Measurements from ENCODE around the gene MEF2C. TPM values are rescaled to one million over a fixed set of nuclear protein-coding genes. Genes with fewer than 3 reads are reported as not detected.
A peak's percentile ranks its signal among the peaks of the same experiment; 100 is the strongest.
"Not testable (repeated sequence)": the region's sequence is repeated elsewhere in the genome, so short reads cannot be mapped to it uniquely, and the experiment has no call there.

MEF2C gene
- total RNA-seq, 1 donor from 2014 or later, result 42.0 TPM

DNA sequence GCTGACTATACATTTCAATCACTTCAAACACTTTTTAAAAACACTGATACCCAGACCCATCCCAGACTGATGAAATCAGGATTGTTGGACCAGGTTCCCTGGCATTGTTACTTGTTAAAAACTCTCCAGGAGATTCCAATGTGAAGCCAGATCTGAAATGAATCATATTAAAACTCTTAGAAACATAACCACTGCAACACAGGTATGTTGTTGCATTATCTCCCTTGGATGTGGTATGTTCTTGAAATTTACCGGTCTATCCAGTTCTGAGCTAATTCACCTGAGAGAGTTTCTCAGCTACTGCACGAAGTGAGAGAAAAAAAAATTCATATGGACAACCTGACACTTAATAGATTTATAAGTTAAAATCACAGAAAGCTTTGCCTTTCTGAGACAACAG lies 21.8 kb downstream of the MEF2C start:
- no peaks in the 10 kb centered on the region for H3K27me3 ChIP-seq (ENCODE audit: low read depth)
- peak; percentile 72 to 77 for ATAC-seq

DNA sequence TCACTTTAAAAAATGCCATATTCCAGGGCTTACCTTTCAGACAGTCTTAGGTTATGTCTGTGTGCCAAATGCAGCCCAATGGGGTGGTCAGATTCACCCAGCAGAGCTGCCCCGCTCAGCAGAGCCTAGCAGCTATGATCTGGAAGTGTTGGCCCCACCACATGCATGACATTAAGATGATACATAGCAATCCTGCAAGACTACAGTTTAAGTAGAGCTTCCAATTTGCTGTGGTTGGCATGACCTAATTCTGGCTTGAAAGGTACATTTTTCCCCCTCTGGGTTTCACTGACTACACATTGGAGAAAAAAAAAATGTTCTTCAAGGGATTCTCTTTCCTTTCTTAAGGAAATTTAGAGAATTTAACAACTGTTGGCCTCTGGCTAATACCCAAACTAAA lies 22.5 kb downstream of the MEF2C start:
- H3K27me3 ChIP-seq (ENCODE audit: low read depth), result no peaks in the 10 kb centered on the region
- H3K9me3 ChIP-seq, result peaks cover 5% of the 10 kb centered on the region
- H3K4me3 ChIP-seq, result no peak overlapping the region
- intact Hi-C loops (cut with DNase I), result no loop called here
- no peaks in the 10 kb centered on the region for H3K36me3 ChIP-seq
- H3K4me1 ChIP-seq, result peaks cover 16% of the 10 kb centered on the region
- no peak overlapping the region for H3K27ac ChIP-seq
- ATAC-seq (no peak), DNase-seq (no peak)
- no peak for TF ChIP-seq CTCF (IDR thresholded peaks at IDR 0.05)

More for the DNA sequence above, 21.8 kb downstream of the MEF2C start:
- no peak overlapping the region for H3K27ac ChIP-seq
- TF ChIP-seq CTCF (IDR thresholded peaks at IDR 0.05), result no peak
- H3K9me3 ChIP-seq, result peaks cover 4% of the 10 kb centered on the region
- H3K4me3 ChIP-seq, result no peak overlapping the region
- intact Hi-C loops (cut with DNase I), result no loop called here
- no peak for DNase-seq
- H3K36me3 ChIP-seq, result no peaks in the 10 kb centered on the region
- peaks cover 16% of the 10 kb centered on the region for H3K4me1 ChIP-seq

- intact Hi-C loops (cut with DNase I), result no loop called here
- H3K27me3 ChIP-seq (ENCODE audit: low read depth), result no peaks in the 10 kb centered on the region
- no peaks in the 10 kb centered on the region for H3K36me3 ChIP-seq
- DNase-seq, result no peak
- peaks cover 16% of the 10 kb centered on the region for H3K4me1 ChIP-seq
- no peak for TF ChIP-seq CTCF (IDR thresholded peaks at IDR 0.05)
- peaks cover 5% of the 10 kb centered on the region for H3K9me3 ChIP-seq
- no peak overlapping the region for H3K27ac ChIP-seq
- no peak overlapping the region for H3K4me3 ChIP-seq
- ATAC-seq, result no peak
Observed at GRCh38 chr5:88858392-88858791, 24.6 kb downstream of the MEF2C start.

- H3K27me3 ChIP-seq (ENCODE audit: low read depth); H3K27ac ChIP-seq; ATAC-seq; H3K4me3 ChIP-seq; intact Hi-C loops (cut with DNase I); H3K36me3 ChIP-seq; DNase-seq; H3K9me3 ChIP-seq: not testable (repeated sequence)
- H3K4me1 ChIP-seq, result peaks cover 11% of the 10 kb centered on the region
Observed at GRCh38 chr5:88856381-88856780, 26.6 kb downstream of the MEF2C start.

DNA sequence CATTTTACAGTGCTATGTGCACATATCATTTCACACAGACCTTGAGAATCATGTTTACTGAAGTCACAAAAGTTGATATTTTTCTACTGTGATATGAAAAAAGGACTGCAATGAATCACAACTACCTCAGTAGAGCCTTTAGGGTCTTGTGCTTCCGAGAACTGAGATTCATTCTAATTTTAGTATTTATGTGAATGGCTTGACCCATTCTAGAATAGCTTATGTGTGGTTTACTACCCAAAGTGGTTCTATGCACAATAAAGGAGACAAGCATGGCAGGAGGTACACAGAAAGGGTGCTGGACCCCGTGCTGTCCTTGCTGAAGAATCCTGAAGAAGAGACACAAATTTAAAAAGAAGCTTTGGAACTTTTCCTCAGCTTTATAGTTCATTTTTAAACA lies 28.2 kb downstream of the MEF2C start:
- no peak for TF ChIP-seq CTCF (IDR thresholded peaks at IDR 0.05)
- no peak for ATAC-seq
- Histone ChIP-seq H3K9me3 (peaks cover 5% of the 10 kb centered on the region), H3K4me3 (no peak overlapping the region), H3K4me1 (no peaks in the 10 kb centered on the region), H3K27me3 (ENCODE audit: low read depth) (no peaks in the 10 kb centered on the region), H3K27ac (no peak overlapping the region), H3K36me3 (no peaks in the 10 kb centered on the region)
- no peak for DNase-seq
- intact Hi-C loops (cut with DNase I), result no loop called here

GRCh38 chr5:88847420-88847819 lies 35.6 kb downstream of the MEF2C start:
- no peak overlapping the region for H3K27ac ChIP-seq
- intact Hi-C loops (cut with DNase I), result no loop called here
- no peak for ATAC-seq

More at GRCh38 chr5:88847420-88847819, 35.6 kb downstream of the MEF2C start:
- no peaks in the 10 kb centered on the region for H3K36me3 ChIP-seq
- no peak overlapping the region for H3K4me3 ChIP-seq
- H3K27me3 ChIP-seq (ENCODE audit: low read depth), result no peaks in the 10 kb centered on the region
- no peak for DNase-seq
- H3K4me1 ChIP-seq, result peaks cover 23% of the 10 kb centered on the region
- no peaks in the 10 kb centered on the region for H3K9me3 ChIP-seq
- TF ChIP-seq CTCF (IDR thresholded peaks at IDR 0.05), result no peak

Data from lower lobe of right lung (tissue), 2 donors.